H1 (cell line): ENCODE results near the gene CCR2. TPM values are rescaled to one million over a fixed set of nuclear protein-coding genes. Genes with fewer than 3 reads are reported as not detected.

Source experiments
- CHD7 ChIP-seq: fragments of 300-600 bp; sonication (generic); IDR thresholded peaks from 2 replicates; pipeline ENCODE4 v1.7.1; 2012; ENCODE audit warnings: low read length, moderate library complexity, mild to moderate bottlenecking, inconsistent platforms; ENCODE audit not compliant: insufficient replicate concordance
- polyA plus RNA-seq, 7 experiments: library from polyadenylated mRNA; depleted of rRNA in 3 of 7; stranded (reverse) in 5 of 7; unstranded in 2 of 7; fragments of >200 nt in 5 of 7; fragments of 200-250 nt in 2 of 7; gene quantifications; 1 replicate in 5 of 7; 2 replicates in 1 of 7; 4 replicates in 1 of 7; pipeline versions ENCODE4 v1.2.1 to v1.2.3, GENCODE V29; 2011 to 2013; ENCODE audit warnings: missing spikeins in 2 of 7, mixed read lengths in 2 of 7
- total RNA-seq: library from RNA; stranded (reverse); fragmentation: NEBNext Ultra II Directional; extraction: Animal tissue kit (Norgen Biotek cat#: 25700); gene quantifications from 2 replicates; pipeline ENCODE4 v1.2.1, GENCODE V29; 2021

CCR2 gene
- total and polyA plus RNA-seq, 2 of the 8 experiments (the other 6 are each of a cell fraction or from before 2014, with no cell fraction given): not detected

- TF ChIP-seq CHD7: no peak
Observed at GRCh38 chr3:46400000-46400734, 46.3 kb downstream of the CCR2 start (continued).
